AG09309 (cell line): ENCODE results near the gene GPX5.

Experiments used
- DNase-seq: peaks from one replicate; pipeline ENCODE4 v3.0.0-alpha.2; 2010; ENCODE audit warnings: low read depth
- H3K4me3 ChIP-seq: 2 replicates; pipeline ENCODE4 v1.5.1; 2011; ENCODE audit warnings: mild to moderate bottlenecking, low read depth, low read length, moderate library complexity; ENCODE audit not compliant: control insufficient read depth
- CTCF ChIP-seq: IDR thresholded peaks from 2 replicates; pipeline ENCODE4 v1.5.1; 2011; ENCODE audit warnings: mild to moderate bottlenecking, low read depth, low read length, inconsistent platforms; ENCODE audit not compliant: insufficient read depth, control insufficient read depth; ENCODE audit errors: missing control alignments

Gene GPX5

GRCh38 chr6:28515676-28516075 lies 10.0 kb upstream of the GPX5 start, which contains the start of gene GPX6:
GPX6 (minus strand) TSS chr6:28515793; CDS start chr6:28515743, 50 bp downstream.
- H3K4me3 ChIP-seq, result no peak within 1 kb of the TSS
- no peak for TF ChIP-seq CTCF
- no peak for DNase-seq

GRCh38 chr6:28517964-28518363 lies 7.7 kb upstream of the GPX5 start:
- TF ChIP-seq CTCF, result no peak
- DNase-seq, result no peak

GRCh38 chr6:28522594-28523240 lies 3.0 kb upstream of the GPX5 start:
- DNase-seq, result no peak
- no peak for TF ChIP-seq CTCF

More at GRCh38 chr6:28517964-28518363, 7.7 kb upstream of the GPX5 start:
- H3K4me3 ChIP-seq, result no peak overlapping the region

GRCh38 chr6:28523241-28523622 lies 2.4 kb upstream of the GPX5 start:
- DNase-seq, result no peak
- no peak overlapping the region for H3K4me3 ChIP-seq
- TF ChIP-seq CTCF, result no peak

More at GRCh38 chr6:28522594-28523240, 3.0 kb upstream of the GPX5 start:
- no peak overlapping the region for H3K4me3 ChIP-seq

- no peak for DNase-seq
- TF ChIP-seq CTCF, result no peak
- H3K4me3 ChIP-seq, result no peak overlapping the region
Observed at GRCh38 chr6:28530777-28531176, 5.1 kb downstream of the GPX5 start.

GRCh38 chr6:28531479-28532128 lies 5.9 kb downstream of the GPX5 start:
- no peak for TF ChIP-seq CTCF
- DNase-seq, result no peak

More at GRCh38 chr6:28531479-28532128, 5.9 kb downstream of the GPX5 start:
- H3K4me3 ChIP-seq, result no peak overlapping the region
